Panc1 (cell line): ENCODE data around the gene PRTFDC1.

Source experiments
- CTCF ChIP-seq: fragments of 450-650 bp; IDR thresholded peaks from 2 replicates; pipeline ENCODE4 v1.5.1; 2017; ENCODE audit warnings: mild to moderate bottlenecking
- POLR2AphosphoS5 ChIP-seq: IDR thresholded peaks from 2 replicates; pipeline ENCODE4 v1.6.1; 2012; ENCODE audit warnings: mild to moderate bottlenecking, low read depth, low read length, moderate library complexity
- REST ChIP-seq, 2 experiments: IDR thresholded peaks; 2 replicates each; pipeline ENCODE4 v1.6.1; 2011 to 2012; ENCODE audit warnings: low read depth in 2 of 2, control low read depth in 1 of 2, low read length in 1 of 2, mild to moderate bottlenecking in 1 of 2, moderate library complexity in 1 of 2; ENCODE audit not compliant: insufficient read depth in 1 of 2
- SIN3A ChIP-seq: IDR thresholded peaks from 2 replicates; pipeline ENCODE4 v1.6.1; 2012; ENCODE audit warnings: low read depth, mild to moderate bottlenecking, low read length, moderate library complexity, borderline replicate concordance; ENCODE audit not compliant: insufficient read depth
- TCF7L2 ChIP-seq: IDR thresholded peaks from 2 replicates; pipeline ENCODE4 v1.6.1; 2011; ENCODE audit warnings: mild to moderate bottlenecking, low read depth, low read length, inconsistent platforms

- no peak for TF ChIP-seq CTCF
- TF ChIP-seq POLR2AphosphoS5 = no peak
- no peak for TF ChIP-seq REST (IDR thresholded peaks at IDR 0.05; ENCODE audit: insufficient read depth in 1 of 2, low read depth in 2 of 2, low read length in 1 of 2)
- TF ChIP-seq TCF7L2 = no peak
- no peak for TF ChIP-seq SIN3A
Measured at GRCh38 chr10:24908793-24909423, 43.5 kb downstream of the PRTFDC1 start.
